ENCODE results near the gene DMXL2. TPM values are rescaled to one million over a fixed set of nuclear protein-coding genes. Genes with fewer than 3 reads are reported as not detected.

The DMXL2 gene
- total and polyA plus RNA-seq, 2 donors from 2014 or later = 14.6 to 29.0 TPM

DNA sequence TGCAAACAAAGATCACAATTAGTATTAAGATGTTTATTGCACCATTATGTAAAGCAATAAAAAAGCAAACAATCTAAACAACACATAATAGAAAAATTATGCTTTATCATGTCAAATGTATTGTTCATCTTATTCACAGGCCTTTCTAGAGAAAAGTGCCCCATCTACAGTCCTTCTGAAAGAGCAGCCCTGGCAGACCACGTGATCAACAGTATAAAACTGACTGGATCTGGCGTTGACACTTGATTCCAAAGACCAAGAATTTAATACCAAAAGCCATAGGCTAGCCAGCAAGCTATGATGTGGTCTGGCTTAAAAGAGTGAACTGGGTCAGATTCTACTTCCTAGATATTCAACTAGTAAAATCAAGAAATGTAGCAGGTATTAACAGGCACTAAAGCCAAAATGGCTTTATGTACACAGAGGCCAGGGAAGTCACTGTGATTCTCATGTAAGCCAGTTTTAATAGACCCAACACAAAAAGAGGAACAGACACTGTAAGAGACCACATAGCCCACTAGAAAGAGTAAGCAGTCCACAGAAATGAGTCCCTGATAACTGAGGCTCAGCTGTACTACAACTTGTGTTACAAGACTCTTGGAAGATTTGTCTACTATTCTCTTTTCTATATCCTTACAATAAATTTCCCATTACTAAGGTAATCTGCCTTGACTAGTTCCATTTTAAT is 32.5 kb downstream of the DMXL2 start:
- H3K4me3 ChIP-seq (ENCODE audit: low read length in 3 of 3) = no peak overlapping the region
- H3K36me3 ChIP-seq (ENCODE audit: control insufficient read depth in 2 of 3, insufficient read depth in 3 of 3, low read length in 3 of 3) = no peaks in the 10 kb centered on the region
- FAIRE-seq (no peak), DNase-seq (no peak)
- H3K27me3 ChIP-seq (ENCODE audit: control insufficient read depth, insufficient read depth, low read length) = no peaks in the 10 kb centered on the region
- no peaks in the 10 kb centered on the region for H3K9me3 ChIP-seq (ENCODE audit: control insufficient read depth in 2 of 3, insufficient read depth in 1 of 3, low read length in 3 of 3)
- no peak overlapping the region for H3K9ac ChIP-seq (ENCODE audit: low read length in 3 of 3)
- no peaks in the 10 kb centered on the region for H3K4me1 ChIP-seq (ENCODE audit: control insufficient read depth in 2 of 3, insufficient read depth in 2 of 3, low read depth in 1 of 3, low read length in 3 of 3)
- TF ChIP-seq, protein P1, sequence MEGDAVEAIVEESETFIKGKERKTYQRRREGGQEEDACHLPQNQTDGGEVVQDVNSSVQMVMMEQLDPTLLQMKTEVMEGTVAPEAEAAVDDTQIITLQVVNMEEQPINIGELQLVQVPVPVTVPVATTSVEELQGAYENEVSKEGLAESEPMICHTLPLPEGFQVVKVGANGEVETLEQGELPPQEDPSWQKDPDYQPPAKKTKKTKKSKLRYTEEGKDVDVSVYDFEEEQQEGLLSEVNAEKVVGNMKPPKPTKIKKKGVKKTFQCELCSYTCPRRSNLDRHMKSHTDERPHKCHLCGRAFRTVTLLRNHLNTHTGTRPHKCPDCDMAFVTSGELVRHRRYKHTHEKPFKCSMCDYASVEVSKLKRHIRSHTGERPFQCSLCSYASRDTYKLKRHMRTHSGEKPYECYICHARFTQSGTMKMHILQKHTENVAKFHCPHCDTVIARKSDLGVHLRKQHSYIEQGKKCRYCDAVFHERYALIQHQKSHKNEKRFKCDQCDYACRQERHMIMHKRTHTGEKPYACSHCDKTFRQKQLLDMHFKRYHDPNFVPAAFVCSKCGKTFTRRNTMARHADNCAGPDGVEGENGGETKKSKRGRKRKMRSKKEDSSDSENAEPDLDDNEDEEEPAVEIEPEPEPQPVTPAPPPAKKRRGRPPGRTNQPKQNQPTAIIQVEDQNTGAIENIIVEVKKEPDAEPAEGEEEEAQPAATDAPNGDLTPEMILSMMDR (IDR thresholded peaks at IDR 0.05; ENCODE audit: borderline replicate concordance, extremely low read depth, insufficient read depth) = no peak
- H3K27ac ChIP-seq (ENCODE audit: low read depth in 2 of 2, low read length in 2 of 2) = no peak overlapping the region
- intact Hi-C loops (cut with DNase I) = no loop called here

DNA sequence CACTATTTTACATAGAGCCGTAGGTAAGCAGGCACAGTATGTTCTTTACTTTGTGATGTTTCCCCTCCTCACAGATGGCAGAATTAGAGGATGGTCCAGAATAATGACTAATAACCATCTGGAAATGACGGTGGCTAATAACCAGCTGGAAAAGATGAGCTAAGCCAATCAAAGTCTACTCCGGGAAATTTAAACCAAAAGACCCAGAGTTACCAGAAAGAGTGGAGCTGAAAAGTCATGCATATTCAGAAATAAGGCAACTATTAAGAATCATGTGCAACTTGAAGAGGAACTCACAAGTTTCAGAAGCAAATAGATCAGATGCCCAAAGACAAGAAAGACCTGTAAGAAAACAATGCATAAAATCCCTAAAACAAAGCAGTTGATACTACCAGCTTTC is 33.6 kb downstream of the DMXL2 start:
- Histone ChIP-seq H3K4me3 (ENCODE audit: low read length in 3 of 3) (no peak overlapping the region), H3K9me3 (ENCODE audit: control insufficient read depth in 2 of 3, insufficient read depth in 1 of 3, low read length in 3 of 3) (no peaks in the 10 kb centered on the region), H3K27ac (ENCODE audit: low read depth in 2 of 2, low read length in 2 of 2) (no peak overlapping the region), H3K27me3 (ENCODE audit: control insufficient read depth, insufficient read depth, low read length) (no peaks in the 10 kb centered on the region), H3K4me1 (ENCODE audit: control insufficient read depth in 2 of 3, insufficient read depth in 2 of 3, low read depth in 1 of 3, low read length in 3 of 3) (no peaks in the 10 kb centered on the region), H3K36me3 (ENCODE audit: control insufficient read depth in 2 of 3, insufficient read depth in 3 of 3, low read length in 3 of 3) (no peaks in the 10 kb centered on the region), H3K9ac (ENCODE audit: low read length in 3 of 3) (no peak overlapping the region)
- DNase-seq = no peak
- TF ChIP-seq, protein P1 (IDR thresholded peaks at IDR 0.05; ENCODE audit: borderline replicate concordance, extremely low read depth, insufficient read depth) = no peak
- intact Hi-C loops (cut with DNase I) = no loop called here
- no peak for FAIRE-seq

GRCh38 chr15:51585986-51586385 is 36.6 kb downstream of the DMXL2 start:
- Histone ChIP-seq H3K36me3 (ENCODE audit: control insufficient read depth in 2 of 3, insufficient read depth in 3 of 3, low read length in 3 of 3) (no peaks in the 10 kb centered on the region), H3K4me1 (ENCODE audit: control insufficient read depth in 2 of 3, insufficient read depth in 2 of 3, low read depth in 1 of 3, low read length in 3 of 3) (no peaks in the 10 kb centered on the region), H3K4me3 (ENCODE audit: low read length in 3 of 3) (peak overlapping the region in 1 of 3 donors; percentile 18), H3K9ac (ENCODE audit: low read length in 3 of 3) (no peak overlapping the region), H3K27me3 (ENCODE audit: control insufficient read depth, insufficient read depth, low read length) (no peaks in the 10 kb centered on the region), H3K9me3 (ENCODE audit: control insufficient read depth in 2 of 3, insufficient read depth in 1 of 3, low read length in 3 of 3) (peaks cover 0 to 4% (median 0%) of the 10 kb centered on the region in 3 donors), H3K27ac (ENCODE audit: low read depth in 2 of 2, low read length in 2 of 2) (no peak overlapping the region)
- TF ChIP-seq, protein P1 (IDR thresholded peaks at IDR 0.05; ENCODE audit: borderline replicate concordance, extremely low read depth, insufficient read depth) = no peak
- DNase-seq (peak in 1 of 5 donors; percentile 7), FAIRE-seq (no peak)
- intact Hi-C loops (cut with DNase I) = no loop called here
